Limb (tissue), 2 donors: ENCODE data around the gene FGD3.

ENCODE experiments used
- DNase-seq, 2 donors: peaks; one replicate each; pipeline ENCODE4 v3.0.0-alpha.2; 2016; ENCODE audit errors: extremely low spot score in 2 of 2

Gene FGD3

GRCh38 chr9:92954049-92954861, 6.9 kb downstream of the FGD3 start:
- DNase-seq: no peak

GRCh38 chr9:92954886-92955285, 7.6 kb downstream of the FGD3 start:
- DNase-seq: no peak

- no peak for DNase-seq
Measured at GRCh38 chr9:92960561-92961290, 13.4 kb downstream of the FGD3 start.

GRCh38 chr9:92961627-92962302, 14.4 kb downstream of the FGD3 start:
- DNase-seq: no peak

- DNase-seq: no peak
Measured at GRCh38 chr9:92962303-92962649, 15.0 kb downstream of the FGD3 start.

GRCh38 chr9:92962846-92963245, 15.5 kb downstream of the FGD3 start:
- no peak for DNase-seq

GRCh38 chr9:92963831-92964606, 16.7 kb downstream of the FGD3 start:
- no peak for DNase-seq

GRCh38 chr9:92964607-92965060, 17.3 kb downstream of the FGD3 start:
- no peak for DNase-seq

GRCh38 chr9:92965061-92965758, 17.9 kb downstream of the FGD3 start:
- no peak for DNase-seq

- DNase-seq: no peak
Measured at GRCh38 chr9:92965759-92966517, 18.6 kb downstream of the FGD3 start.

GRCh38 chr9:92966518-92966800, 19.1 kb downstream of the FGD3 start:
- no peak for DNase-seq

GRCh38 chr9:92968081-92968480, 20.8 kb downstream of the FGD3 start:
- DNase-seq: no peak

- no peak for DNase-seq
Measured at GRCh38 chr9:92969516-92970466, 22.5 kb downstream of the FGD3 start.

- DNase-seq: no peak
Measured at GRCh38 chr9:92970467-92970923, 23.2 kb downstream of the FGD3 start.

- DNase-seq: no peak
Measured at GRCh38 chr9:92971121-92971520, 23.8 kb downstream of the FGD3 start.

GRCh38 chr9:92971776-92972175, 24.5 kb downstream of the FGD3 start:
- DNase-seq: no peak

GRCh38 chr9:92973700-92974099, 26.4 kb downstream of the FGD3 start:
- no peak for DNase-seq

- no peak for DNase-seq
Measured at GRCh38 chr9:92974161-92974661, 26.9 kb downstream of the FGD3 start.
